ENCODE results near the gene MYO3A.

The MYO3A gene

DNA sequence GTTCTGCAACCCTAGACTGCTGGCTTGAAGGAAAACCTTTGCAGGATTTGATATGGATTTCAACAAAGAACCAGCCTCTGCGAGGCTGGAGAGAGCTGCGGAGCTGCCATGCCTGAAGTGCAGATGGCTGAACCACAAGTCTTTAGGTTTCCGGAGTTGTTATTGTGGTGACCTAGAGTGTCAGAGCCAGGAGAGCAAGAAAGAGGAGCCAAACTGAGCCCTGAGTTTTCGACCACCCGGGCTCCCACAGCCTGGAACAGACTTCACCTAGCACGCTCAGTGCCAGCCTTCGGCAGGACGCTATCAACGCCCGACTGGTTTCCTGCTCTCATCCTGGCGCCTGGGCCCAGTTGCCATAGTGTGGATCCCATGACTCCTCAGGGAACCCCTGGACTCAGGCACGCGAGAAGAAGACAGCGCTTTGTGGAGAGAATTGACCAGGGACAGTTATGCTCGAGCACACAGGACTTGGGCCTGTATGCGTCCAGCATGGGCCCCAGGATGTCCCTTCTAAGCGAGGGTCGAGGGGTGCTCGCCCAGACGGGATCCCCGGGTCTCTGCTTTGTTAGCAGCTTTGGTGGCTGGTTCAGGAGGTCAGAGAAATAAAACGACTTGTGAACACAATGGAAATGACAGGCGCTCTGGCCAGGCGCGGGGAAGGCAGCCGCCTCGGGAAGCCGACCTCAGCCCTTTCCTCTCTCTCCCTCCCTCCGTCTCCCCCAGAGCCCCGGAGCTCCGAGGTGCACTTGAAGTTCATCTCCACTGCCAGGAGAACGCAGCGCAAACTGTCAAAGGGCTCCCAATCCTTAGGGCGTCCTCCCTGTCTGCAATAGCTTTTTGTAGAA is 280.7 kb downstream of the MYO3A start:
- DNase-seq (ENCODE audit: low read depth), result no peak

DNA sequence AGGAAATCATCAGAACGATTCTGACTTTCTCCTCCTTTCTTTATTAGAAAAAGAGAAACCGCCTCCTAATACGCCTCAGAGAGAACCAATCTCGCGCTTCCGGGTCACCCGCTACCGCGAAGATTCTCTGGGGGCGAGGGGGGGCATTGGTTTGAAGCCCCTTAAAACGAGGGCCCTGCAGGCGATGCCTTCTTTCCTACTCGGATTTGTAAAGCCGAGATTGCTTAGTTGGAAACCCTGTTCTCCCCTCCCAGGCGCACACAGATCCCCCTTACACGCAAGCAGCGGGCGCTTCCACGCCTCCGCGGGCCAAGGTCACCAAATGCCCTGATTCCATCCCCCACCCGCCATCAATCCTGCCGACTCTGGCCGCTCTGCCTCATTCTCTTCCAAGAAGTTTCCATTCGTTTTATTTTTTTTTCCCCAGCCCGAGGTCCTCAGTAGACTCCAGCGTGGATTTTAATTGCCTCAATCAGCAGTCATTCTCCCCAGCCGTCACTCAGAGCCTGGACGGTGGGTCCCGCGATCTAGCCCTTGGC is 281.4 kb downstream of the MYO3A start:
- no peak for DNase-seq (ENCODE audit: low read depth)

DNA sequence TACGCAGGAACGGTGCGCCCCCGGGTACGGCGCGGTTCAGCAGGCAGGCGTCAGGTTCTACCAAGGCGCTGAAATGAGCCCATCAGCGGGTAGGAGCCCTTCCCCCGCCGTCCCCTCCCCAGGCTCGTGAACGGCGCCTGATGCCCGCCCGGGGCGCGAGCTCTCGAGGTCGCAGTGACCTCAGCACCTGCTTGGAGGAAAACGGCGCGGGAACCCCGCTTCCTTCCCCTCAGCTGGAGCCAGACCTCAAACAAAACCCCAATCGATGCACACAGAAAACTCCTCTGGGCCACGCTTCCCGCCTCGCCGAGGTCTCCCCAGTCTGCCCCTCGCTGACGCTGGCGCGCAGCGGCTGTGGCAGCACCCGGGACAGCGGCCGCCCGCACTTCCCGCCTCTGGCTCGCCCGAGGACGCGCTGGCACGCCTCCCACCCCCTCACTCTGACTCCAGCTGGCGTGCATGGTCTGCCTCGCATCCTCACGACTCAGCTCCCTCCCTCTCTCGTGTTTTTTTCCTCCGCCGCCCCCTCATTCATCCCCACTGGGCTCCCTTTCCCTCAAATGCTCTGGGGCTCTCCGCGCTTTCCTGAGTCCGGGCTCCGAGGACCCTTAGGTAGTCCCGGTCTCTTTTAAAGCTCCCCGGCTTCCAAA is 282.0 kb downstream of the MYO3A start:
- DNase-seq (ENCODE audit: low read depth), result no peak

DNA sequence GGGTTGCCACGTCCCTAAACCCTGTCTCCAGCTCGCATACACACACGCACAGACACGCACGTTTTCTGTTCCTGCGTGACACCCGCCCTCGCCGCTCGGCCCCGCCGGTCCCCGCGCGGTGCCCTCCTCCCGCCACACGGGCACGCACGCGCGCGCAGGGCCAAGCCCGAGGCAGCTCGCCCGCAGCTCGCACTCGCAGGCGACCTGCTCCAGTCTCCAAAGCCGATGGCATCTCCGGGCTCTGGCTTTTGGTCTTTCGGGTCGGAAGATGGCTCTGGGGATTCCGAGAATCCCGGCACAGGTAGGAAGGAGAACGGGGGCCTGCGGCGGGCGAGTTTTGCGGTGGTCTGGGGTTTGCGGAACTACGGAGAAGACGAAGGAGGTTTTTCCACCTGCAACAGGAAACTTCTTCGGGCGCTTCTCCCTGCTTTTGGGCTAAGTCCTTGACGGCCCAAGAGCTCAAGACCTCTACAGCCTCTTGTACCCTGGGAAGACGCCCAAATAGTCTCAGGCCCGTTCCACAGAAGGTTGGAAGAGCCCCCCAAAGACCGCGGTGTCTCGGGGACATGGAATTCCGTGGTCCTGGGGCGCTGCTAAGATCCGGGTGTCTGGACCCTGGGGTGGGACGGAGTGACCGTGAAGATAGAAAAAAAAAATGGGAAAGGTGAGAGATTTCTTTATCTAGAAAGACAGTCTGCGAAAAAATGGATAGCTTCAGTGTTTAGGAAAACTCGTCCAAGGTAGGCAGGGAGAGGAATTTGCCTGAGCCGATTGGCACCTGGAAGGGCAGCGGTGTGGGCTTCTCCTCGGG is 282.8 kb downstream of the MYO3A start, which contains the start of gene GAD2:
GAD2 (plus strand) TSS at position 190 of the 811 bp plus-strand sequence; CDS start at position 226, 36 bp downstream.
- DNase-seq (ENCODE audit: low read depth), result no peak

DNA sequence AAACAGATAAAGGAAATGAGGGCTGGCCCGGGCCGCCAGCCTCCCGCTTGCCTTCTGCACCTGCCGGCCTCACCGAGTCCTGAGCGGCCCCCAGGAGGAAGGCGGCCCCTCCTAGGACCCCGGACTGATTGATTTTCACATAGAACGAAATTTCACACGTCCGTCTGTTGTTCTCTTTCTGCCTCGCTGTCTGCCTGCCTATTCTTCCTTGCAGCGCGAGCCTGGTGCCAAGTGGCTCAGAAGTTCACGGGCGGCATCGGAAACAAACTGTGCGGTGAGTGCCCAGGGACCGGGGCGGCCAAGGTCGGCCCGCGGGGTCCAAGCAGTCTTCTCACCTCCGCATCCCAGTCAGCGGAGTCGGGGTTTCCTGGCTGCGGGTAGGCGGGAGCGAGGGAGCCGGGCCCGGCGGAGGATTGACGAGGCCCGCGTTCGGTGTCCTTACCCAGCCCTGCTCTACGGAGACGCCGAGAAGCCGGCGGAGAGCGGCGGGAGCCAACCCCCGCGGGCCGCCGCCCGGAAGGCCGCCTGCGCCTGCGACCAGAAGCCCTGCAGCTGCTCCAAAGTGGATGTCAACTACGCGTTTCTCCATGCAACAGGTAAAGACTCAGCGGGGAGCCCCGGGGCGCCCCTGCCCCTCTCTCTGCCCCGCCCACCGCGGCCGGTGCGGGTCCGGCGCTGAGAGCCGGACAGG is 283.5 kb downstream of the MYO3A start:
- DNase-seq (ENCODE audit: low read depth), result no peak

DNA sequence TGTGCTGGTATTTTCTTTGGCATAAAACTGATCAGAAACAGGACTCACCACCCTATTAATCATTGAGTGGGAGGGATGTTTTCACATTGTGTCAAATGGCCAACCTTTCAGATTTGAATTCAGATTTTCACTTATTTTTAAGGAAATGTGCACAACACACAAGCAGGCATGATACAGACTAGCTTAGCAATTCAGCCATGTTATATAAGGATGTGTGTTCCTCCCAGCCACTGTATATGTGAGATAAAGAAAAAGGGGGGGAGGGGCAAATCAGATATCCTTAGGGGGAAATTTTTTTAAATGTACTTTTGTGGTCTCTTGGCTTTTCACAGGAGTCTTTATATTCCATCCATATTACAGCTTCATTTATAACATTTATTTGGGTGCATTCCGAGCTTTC is 285.6 kb downstream of the MYO3A start:
- DNase-seq (ENCODE audit: low read depth), result no peak

DNA sequence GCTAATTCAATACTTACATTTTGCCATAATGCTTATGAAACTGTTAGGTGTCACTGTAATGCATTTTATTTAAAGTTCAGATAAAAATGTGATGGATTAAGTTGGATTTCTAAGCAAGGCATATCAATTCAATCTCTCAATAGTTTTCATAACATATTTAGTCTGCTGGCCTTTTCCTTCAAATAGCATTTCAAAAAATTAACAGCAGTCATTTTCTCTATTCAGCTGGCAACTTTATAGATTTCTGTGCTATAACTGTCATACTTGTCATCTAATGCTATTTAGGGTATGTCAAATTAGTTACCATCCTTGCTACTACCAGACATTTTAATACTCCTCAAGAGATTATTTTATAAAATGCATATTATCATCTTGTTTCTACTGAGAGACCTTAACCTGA is 286.9 kb downstream of the MYO3A start:
- DNase-seq (ENCODE audit: low read depth), result no peak

DNA sequence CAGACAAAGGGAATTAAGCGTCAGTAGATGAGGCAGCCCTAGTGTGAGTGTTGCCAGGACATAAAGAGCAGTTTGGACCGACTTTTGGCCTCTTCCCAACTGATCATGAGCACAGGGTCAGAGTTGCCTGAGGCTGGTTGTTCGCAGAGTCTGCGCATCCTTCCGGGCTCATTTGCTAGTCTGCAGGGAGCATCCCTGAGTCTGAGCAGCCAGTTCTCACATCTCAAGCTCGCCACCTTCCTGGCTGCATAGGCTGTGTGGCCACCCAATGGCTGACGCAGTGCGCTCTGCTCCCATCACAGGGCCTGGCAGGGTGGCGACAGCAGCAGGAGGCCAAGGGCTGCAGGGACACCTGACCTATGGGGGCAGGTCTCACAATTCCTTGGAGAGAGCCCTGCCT is 287.5 kb downstream of the MYO3A start:
- no peak for DNase-seq (ENCODE audit: low read depth)

DNA sequence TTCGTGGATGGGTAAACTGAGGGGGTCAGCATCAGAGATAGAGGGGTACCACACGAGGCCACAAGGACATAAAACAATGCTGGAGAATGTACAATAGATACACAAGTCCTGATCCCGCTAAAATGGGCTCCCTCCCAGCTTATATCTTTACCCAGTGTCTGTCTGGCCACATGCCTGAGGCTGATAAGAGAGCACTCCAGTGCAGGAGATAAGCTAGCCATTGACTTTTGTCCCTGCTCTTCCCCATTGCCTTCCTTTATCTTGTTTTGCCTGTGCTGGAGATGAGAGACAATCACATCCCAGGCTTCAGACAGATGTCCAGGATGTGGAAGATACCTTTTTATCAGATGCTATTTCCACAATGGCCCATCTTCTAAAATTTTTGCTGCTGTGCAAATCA is 288.5 kb downstream of the MYO3A start:
- no peak for DNase-seq (ENCODE audit: low read depth)

DNA sequence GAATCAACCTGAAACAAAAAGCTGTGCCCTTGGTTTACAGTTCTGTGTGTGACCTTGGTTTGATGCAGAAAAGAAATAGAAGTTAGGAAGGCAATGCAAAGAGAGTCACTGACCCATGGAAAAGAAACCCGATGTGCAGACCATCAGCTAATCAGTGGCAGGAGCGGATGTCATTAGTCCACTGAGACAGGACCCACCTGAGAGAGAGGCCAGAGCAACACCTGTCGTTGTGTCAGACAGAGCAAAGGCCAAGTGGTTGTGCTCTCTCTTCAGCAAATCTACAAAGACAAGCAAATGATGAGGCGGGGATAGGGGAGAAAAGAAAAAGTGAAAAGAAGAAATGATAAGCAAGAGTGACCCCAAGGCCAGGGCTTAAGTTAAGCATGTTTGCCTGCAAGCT is 291.3 kb downstream of the MYO3A start:
- no peak for DNase-seq (ENCODE audit: low read depth)

DNA sequence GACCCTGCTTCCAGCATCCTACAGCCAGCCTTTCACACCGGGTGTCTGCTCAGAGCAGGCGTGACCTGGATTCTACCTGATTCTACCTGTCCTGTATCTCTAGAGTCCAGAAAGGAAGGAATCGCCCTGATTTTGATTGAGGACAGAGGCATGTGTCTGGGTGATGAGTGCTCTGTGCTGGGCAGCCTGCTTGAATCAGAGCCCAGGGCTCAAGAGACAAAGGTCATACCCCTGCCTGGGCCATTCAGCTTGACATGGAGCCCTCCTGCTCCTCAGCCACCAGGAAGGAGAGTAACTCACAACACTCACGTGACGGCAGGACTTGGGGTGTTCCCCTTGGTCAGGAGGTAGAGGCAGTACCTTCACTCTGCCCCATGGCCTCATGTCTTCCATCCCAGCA is 293.8 kb downstream of the MYO3A start:
- no peak for DNase-seq (ENCODE audit: low read depth)

DNA sequence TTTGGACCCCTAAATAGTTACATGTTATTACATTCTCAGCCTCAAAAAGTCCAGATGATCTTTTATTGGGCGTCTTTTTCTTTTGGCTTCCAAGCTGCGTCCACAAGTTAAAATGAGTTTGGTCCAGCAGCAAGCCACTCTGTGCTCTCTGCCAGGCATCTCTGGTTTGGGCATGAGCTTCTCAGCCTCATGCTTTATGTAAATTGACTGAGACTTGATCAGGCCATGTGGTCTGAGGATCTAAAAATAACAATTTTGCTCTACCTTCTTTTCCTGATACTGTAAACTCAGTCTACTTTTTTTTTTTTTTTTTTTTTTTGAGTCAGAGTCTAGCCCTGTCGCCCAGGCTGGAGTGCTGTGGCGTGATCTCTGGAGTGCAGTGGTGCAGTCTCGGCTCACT is 298.1 kb downstream of the MYO3A start:
- no peak for DNase-seq (ENCODE audit: low read depth)

DNA sequence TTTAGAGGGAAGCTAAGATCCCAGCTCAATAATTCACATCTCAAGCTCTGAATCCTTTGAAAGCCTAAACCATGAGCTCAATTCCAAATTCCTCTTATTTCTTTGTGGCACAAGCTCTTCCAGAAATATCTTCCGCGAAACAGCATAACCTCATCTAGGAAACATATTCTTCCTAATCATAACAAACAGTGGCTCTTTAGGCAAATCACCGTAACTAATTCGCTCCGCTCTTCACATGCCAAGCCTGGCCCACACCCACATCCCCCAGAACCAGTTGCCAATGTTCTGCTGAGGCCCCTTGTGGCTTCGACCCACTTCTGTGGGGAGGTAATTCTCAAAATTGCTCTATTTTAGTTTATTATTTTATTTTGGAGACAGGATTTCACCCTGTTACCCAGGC is 301.7 kb downstream of the MYO3A start:
- DNase-seq (ENCODE audit: low read depth), result no peak

DNA sequence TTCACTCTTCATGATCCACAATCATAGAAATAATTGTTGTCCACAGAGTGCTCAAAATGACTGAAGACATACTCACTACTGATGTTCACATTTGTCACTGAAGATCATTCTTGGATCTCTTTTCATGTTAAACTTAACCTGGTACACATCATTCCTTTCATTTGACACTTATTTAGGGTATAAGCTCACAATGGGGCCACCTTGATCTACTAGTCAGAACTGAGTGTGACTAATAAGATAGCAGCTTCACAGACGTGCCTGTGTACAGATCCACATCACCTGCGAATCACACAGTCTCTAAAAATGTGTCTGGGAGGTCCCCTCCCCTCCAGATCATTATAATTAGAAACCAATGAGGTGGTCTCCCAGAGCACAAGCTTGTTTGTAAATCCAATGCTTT is 304.3 kb downstream of the MYO3A start:
- no peak for DNase-seq (ENCODE audit: low read depth)

DNA sequence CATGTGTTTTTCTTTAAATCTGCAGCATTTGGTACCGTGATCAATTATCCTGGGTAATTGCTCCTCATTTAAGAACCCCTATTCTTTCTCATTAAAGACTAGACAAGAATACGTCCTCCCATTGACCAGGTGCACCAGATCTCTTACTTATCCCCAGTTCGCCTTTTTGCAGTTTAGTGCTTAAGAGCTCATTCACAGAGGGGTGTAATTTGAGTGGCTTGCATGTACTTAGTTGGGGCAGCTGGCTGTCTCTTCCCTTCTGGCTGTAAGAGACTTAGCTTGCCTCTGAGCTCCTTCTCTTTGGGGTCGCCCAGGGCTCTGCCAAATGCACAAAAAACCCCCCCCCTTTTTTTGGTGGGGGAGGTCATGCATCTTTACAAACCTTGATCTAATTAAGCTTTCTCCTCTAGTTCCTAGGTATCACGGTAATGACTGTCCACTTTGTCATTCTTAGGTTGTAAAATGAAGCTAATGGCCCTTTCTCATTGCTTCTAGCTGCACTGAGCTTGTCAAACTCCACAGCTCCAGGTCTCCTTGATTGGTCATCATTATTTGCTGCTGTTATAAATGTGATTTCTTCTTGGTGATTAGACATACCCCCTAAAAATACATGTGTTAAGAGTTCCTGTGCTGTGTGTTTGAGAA is 308.8 kb downstream of the MYO3A start:
- no peak for DNase-seq (ENCODE audit: low read depth)

DNA sequence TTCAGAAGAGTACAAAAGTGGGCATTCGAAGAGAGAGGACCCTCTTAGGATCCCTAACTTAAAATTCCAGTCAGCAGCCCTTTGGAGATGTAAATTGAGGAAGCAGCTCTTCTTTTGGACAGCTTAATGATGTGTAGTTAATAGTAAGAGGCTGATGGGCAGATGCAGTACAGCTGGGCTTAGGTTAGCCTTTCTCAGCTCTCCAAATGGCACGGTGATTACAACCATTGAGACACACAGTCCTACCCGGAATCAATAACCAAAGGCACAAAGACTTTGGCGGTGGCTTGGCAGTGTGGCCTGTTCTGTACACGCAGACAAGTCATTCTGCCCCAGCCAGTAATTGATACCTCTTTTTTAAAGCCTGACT is 309.3 kb downstream of the MYO3A start:
- DNase-seq (ENCODE audit: low read depth), result no peak

DNA sequence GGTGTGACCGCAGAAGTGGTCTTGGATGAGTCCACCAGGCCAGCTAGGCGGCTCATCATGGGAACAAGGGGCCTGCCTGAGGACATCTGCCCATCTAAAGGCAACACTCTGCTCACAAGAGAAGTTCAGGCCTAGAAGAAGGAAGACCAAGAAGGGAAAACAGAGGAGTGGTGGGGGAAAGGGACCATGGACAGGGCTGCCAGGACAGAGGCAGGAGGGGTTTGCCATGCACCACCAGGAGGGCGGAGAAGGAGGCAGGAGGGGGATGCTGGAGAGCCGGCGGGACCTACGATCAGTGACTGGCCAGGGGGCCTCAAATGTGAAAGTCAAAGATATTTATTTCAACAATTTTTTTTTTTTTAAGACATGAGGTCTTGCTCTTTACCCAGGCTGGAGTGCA is 315.7 kb downstream of the MYO3A start:
- no peak for DNase-seq (ENCODE audit: low read depth)

DNA sequence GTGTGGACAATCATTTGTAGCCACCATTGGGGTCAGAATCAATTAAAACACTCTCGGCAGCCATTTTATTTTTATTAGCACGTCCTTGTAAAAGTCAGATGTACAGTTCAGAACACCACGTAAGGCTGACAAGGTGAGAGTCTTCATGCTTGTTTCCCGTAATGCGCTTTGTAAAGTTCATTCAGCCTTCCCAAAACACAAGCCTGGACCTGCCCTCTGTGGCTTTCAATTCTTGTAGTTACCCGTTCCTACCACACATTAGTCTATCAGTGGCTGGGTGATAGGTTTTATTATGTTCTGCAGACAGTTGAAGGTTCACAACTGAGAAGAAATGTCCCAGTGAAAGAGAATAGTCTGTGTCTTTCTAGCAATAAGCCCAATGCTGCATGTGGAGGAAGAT is 317.9 kb downstream of the MYO3A start:
- no peak for DNase-seq (ENCODE audit: low read depth)

DNA sequence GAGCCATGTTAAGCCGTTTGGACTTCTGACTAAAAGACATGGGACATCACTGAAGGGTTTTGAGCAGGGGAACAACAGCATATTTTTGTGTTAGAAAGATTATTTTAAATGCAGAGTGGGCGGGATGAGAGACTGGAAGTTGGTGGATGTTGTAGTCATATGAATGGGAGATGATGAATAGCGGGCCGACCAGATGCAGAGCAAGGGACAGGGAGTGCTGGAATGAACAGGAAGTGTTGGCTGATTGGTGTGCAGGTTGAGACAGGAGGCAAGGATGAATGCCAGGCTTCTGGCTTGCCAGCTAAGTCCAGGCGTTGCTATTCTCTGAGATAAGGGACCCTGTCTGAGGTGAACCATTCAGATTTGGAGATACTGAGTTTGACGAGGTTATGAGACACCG is 320.6 kb downstream of the MYO3A start:
- no peak for DNase-seq (ENCODE audit: low read depth)

DNA sequence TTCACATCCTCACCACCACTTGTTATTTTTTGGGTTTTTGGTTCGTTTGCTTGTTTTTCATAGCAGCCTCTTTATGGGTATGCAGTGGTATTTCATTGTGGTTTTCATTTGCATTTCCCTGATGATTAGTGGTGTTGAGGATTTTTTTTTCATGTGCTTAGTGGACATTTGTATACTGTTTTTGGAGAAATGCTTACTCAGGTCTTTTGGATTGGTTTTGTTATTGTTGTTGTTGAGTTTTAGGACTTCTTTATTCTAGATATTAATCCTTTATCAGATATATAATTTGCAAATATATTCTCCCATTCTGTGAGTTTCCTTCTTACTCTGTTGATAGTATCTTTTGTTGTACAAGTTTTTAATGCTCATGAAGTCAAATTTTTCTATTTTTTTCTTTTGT is 325.3 kb downstream of the MYO3A start:
- DNase-seq (ENCODE audit: low read depth), result no peak
